ENCODE measurements around the gene LAT. TPM values are rescaled to one million over a fixed set of nuclear protein-coding genes. Genes with fewer than 3 reads are reported as not detected.
"Not testable (repeated sequence)": the region's sequence is repeated elsewhere in the genome, so short reads cannot be mapped to it uniquely, and the experiment has no call there.

LAT gene
- total RNA-seq (ENCODE audit: insufficient read depth, low replicate concordance), result 0.72 TPM

GRCh38 chr16:28984619-28985135, at the start of gene LAT:
Gene LAT (plus strand): TSS chr16:28985052. CDS start chr16:28985418, 366 bp downstream.
- DNase-seq (ENCODE audit: low spot score), result no peak

- DNase-seq (ENCODE audit: low spot score), result no peak
Measured at GRCh38 chr16:28935346-28935745, 49.5 kb upstream of the LAT start.

- peak; percentile 67 for DNase-seq (ENCODE audit: low spot score)
Measured at GRCh38 chr16:28935924-28936783, 48.7 kb upstream of the LAT start.

- DNase-seq (ENCODE audit: low spot score), result no peak
Measured at GRCh38 chr16:28936784-28937155, 48.1 kb upstream of the LAT start.

- no peak for DNase-seq (ENCODE audit: low spot score)
Measured at GRCh38 chr16:28937222-28937876, 47.5 kb upstream of the LAT start.

GRCh38 chr16:28938721-28939120, 46.1 kb upstream of the LAT start:
- DNase-seq (ENCODE audit: low spot score), result no peak

- DNase-seq (ENCODE audit: low spot score), result not testable (repeated sequence)
Measured at GRCh38 chr16:28939825-28940224, 45.0 kb upstream of the LAT start.

GRCh38 chr16:28943281-28943680, 41.6 kb upstream of the LAT start:
- DNase-seq (ENCODE audit: low spot score), result no peak

GRCh38 chr16:28946681-28947080, 38.2 kb upstream of the LAT start:
- no peak for DNase-seq (ENCODE audit: low spot score)

GRCh38 chr16:28950648-28951409, 34.0 kb upstream of the LAT start, which contains the start of gene NFATC2IP:
Gene NFATC2IP (plus strand): TSS chr16:28950937. CDS start chr16:28951012, 75 bp downstream.
- DNase-seq (ENCODE audit: low spot score), result peak; percentile 100

- no peak for DNase-seq (ENCODE audit: low spot score)
Measured at GRCh38 chr16:28951410-28951943, 33.4 kb upstream of the LAT start.

- DNase-seq (ENCODE audit: low spot score), result no peak
Measured at GRCh38 chr16:28958216-28958615, 26.6 kb upstream of the LAT start.

GRCh38 chr16:28958836-28959235, 26.0 kb upstream of the LAT start:
- no peak for DNase-seq (ENCODE audit: low spot score)

GRCh38 chr16:28964072-28964471, 20.8 kb upstream of the LAT start:
- no peak for DNase-seq (ENCODE audit: low spot score)

- DNase-seq (ENCODE audit: low spot score), result no peak
Measured at GRCh38 chr16:28964496-28964895, 20.4 kb upstream of the LAT start.

GRCh38 chr16:28967156-28967555, 17.7 kb upstream of the LAT start:
- no peak for DNase-seq (ENCODE audit: low spot score)

GRCh38 chr16:28969696-28970095, 15.2 kb upstream of the LAT start:
- not testable (repeated sequence) for DNase-seq (ENCODE audit: low spot score)

GRCh38 chr16:28974007-28974436, 10.8 kb upstream of the LAT start:
- peak; percentile 78 for DNase-seq (ENCODE audit: low spot score)

GRCh38 chr16:28974437-28975157, 10.3 kb upstream of the LAT start, which contains the start of gene SPNS1:
Gene SPNS1 (plus strand): TSS chr16:28974778. CDS start chr16:28975152, 374 bp downstream.
- DNase-seq (ENCODE audit: low spot score), result peak; percentile 98

GRCh38 chr16:28975158-28975599, 9.7 kb upstream of the LAT start:
- DNase-seq (ENCODE audit: low spot score), result no peak
